ENCODE results near the gene CRTC3.
"Not testable (repeated sequence)": the region's sequence is repeated elsewhere in the genome, so short reads cannot be mapped to it uniquely, and the experiment has no call there.

The CRTC3 gene, protein sequence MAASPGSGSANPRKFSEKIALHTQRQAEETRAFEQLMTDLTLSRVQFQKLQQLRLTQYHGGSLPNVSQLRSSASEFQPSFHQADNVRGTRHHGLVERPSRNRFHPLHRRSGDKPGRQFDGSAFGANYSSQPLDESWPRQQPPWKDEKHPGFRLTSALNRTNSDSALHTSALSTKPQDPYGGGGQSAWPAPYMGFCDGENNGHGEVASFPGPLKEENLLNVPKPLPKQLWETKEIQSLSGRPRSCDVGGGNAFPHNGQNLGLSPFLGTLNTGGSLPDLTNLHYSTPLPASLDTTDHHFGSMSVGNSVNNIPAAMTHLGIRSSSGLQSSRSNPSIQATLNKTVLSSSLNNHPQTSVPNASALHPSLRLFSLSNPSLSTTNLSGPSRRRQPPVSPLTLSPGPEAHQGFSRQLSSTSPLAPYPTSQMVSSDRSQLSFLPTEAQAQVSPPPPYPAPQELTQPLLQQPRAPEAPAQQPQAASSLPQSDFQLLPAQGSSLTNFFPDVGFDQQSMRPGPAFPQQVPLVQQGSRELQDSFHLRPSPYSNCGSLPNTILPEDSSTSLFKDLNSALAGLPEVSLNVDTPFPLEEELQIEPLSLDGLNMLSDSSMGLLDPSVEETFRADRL

DNA sequence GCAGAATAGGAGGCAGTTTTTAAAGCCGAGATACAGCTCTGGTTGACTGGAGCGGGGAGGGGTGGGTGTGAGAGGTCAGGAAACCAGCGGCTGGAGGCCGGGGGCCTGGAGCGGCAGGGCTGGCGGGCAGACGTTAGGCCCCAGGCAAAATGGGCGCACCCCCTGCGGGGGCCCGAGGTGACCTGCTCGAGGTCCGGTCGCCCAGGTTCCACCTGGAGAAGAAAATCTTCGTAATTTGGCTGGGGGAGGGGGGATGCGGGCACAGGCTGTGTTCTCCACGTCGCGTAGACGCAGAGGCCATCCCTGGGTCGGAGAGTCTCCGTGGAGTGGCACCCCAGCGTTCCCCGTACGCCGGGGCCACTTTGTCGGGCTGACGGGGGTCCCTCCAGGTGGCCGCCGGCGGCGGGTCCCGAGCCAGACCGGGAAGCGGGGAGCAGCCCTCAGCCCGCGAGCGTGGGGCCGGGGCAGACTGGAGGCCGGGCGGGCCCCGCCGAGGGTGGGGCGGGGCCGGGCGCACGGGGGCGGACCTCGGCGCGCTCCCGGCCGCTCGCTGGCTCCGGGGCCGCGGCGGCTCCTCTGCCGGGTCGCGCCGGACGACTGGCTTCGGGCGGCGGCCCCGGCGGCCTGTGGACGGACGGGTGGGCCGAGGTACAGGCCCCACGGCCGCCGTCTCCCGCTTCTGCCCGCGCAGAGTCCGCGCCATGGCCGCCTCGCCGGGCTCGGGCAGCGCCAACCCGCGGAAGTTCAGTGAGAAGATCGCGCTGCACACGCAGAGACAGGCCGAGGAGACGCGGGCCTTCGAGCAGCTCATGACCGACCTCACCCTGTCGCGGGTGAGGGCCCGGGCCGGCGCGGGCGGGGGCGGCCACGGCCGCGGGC is at the start of gene CRTC3:
CRTC3 (plus strand) TSS at position 553 of the 879 bp plus-strand sequence; CDS start at position 702, 149 bp downstream.
- DNase-seq: peak; percentile 22 to 83 (median 60)

DNA sequence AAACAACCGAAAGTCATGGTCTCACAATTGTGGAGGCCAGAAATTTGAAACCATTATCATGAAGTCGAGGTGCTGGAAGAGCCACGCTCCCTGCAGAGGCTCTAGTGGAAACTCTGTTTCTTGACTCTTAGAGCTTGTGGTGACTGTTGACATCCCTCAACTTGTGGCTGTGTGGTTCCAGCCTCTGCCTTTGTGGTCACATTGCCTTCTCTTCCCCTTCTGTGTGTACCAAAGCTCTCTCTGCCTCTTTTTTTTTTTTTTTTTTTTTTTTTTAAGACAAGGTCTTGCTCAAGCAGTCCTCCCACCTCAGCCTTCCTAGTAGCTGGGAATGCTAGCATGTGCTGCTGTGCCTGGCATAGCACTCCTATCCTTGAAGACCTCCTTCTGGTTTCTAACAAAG is 48.7 kb upstream of the CRTC3 start:
- peak in 2 of 6 experiments; percentile 4 to 20 for DNase-seq

DNA sequence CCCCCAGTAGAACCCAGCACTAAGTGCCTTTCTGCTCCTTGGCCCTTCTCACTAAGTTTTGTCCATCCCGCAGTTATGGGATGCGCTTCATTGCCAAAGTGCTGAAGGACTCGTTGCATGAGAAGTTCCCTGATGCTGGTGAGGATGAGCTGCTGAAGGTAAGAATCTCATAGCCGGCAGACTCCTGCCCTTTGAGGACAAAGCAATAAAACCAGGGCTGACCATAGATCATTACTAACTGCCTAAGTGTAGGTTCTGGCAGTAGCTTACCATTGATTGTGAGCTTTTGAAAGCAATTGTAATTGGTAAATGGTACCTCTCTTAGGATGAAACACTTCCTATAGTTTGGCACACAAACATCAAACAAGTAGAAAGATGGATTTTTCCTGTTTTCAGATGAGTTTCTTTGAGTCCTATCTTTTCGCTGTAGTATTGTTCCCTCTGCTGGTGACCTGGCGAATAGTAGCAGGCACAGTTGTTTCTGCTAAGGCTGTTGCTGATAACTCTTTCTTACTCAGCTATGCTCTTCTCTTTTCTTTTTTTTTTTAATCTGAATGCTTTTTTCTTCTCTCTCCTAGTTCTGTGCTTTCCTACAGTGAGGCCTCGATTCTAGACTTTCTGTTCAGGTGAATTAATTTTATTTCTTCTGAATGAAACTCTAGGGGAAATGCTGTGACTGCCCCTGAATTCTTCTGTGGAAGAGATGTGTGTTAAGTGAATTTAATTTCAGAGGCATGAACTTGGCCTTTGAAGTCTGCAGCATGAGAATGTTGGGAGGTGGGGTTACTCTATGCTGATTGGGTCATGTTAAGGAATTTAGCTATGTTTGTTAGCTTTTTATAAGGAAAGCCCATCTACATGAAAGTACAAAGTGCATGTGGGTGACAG is 47.4 kb upstream of the CRTC3 start:
- peak; percentile 2 to 49 (median 34) for DNase-seq

DNA sequence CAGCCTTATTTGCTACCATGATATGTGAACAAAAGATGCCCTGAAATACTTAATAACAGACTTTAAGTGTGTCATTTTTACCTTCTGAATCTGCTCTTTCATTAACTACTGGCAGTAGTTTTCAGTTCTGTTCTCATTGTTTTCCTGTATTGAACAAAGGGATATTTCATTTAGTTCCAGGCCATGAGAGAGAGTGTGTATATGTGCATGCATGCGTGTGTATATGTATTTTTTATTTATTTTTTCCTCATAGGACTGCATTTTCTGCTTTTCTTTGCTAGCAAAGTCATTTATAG is 46.8 kb upstream of the CRTC3 start:
- DNase-seq: no peak

DNA sequence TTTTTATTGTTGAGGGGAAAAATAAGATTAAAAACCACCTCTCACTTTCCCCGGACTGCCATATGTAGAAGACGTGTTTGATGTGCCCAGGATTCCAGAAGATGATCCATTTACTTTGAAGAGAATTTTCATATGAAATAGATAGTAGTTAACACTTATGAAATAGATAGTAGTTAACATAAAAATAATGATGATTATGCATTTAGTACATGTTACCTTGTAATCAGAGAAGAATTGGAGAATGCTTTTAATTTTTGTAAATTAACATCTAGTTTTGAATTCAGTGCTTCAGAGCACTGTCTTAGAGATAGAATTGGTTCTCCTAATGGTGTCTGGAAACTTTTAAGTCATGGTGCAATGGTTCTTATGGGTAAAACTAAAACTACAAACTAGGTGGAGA is 46.1 kb upstream of the CRTC3 start:
- DNase-seq: no peak

DNA sequence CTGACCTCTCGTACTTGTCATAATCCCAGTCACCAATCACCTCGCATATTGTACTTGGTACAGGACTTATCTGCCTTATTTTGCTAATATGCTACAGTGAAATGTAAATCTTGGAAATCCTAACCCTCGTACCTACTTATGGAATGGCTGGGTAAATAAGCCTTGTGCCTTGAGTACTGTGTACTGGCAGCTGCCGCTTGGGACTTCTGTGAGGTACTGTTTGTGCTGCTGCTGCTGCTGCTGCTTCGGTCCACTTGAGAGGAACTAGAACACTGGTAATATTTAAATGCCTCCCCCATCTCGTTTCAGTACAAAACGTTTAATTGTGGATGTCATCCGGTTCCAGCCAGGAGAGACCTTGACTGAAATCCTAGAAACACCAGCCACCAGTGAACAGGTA is 42.5 kb upstream of the CRTC3 start:
- DNase-seq: no peak

DNA sequence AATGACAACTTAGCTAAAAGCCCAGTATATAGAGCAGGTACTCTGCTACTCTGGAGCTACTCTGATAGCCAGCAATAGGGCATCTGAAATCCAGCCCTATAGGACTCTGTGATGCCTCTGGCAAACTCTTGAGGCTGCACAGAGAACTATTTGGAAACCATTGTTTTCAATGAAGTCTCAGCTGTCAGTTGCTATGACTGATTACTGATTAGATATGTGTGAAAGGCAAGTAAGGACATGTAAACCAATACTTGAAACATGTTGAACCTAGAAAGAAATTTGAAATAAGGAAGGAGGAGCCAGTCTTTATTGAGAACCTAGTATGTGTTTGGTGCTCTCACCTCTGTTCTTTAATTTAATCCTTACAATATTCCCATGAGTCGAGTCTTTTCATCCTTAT is 40.2 kb upstream of the CRTC3 start:
- no peak for DNase-seq

DNA sequence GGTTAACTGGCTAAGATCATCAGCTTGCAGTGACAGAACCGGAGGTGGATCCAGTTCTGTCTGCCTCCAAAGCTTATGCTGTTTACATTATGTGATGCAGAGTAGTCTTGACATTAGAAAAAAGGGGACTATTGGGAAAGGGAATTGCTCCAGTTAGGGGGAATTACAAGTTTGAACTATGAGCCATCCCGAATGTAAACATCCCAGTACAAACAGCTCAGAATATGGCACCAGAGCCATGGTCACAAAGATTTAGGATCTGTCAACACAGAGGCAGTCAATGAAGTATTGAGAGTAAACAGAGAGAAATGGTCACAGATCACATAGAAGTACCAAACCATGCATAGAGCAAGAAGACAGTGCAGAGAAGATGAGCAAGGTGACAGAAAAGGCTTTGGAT is 39.8 kb upstream of the CRTC3 start:
- DNase-seq: no peak

DNA sequence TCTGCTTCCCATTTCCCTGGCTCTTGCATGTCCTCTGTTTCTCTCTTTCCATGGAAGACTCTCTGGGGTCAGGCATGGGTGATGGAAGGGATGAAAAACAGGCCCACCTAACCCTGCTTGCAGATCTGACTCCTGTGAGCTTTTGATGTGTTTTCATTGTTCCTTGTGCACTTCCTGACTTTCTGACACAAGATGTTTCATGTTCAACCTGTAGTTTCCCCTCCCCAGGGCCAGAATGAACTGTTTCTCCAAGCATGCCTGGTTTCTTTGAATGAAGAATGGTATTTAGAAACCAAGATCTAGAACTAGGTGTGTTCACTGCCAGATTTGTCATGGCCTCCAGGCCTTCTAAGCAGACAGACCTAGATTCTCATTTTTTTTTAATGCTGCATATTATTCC is 36.1 kb upstream of the CRTC3 start:
- peak in 1 of 6 experiments; percentile 30 for DNase-seq

DNA sequence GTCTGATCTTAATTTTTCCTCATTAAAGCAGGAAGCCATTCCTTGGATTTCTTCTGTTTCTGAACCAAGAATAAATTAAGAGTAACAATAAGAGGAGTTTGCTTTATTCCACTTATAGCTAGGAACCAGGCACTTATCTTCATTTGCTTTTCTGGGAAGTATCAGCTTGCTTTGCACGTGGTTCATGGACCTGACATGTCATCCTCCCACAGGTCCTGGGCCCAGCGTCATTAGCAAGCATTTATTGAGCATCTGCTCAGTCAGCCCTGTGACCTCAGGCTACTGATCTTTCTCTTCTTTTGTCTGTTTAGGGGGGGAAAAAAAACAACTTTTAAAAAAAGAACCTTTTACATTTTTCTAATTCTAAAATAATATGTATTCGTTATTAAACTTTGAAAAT is 34.7 kb upstream of the CRTC3 start:
- DNase-seq: no peak

DNA sequence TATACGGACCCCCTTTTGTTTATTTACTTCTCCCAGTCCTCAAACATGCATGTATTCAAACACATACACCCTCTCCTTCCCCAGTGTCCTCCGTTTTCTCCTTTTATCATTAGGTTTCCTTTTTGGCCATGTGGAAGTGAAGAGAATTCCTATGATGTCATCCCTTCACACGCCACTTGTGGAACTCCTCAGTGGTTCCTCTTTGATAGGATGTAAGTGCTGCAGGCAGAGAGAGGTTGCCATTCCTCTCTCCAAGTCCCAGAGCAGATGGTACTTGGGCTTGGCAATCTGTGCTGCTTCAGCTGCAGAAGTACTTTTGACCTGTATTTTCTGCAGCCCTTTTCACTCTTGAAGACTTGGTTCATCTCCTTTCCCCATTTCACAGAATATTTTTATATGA is 32.9 kb upstream of the CRTC3 start:
- DNase-seq: no peak

DNA sequence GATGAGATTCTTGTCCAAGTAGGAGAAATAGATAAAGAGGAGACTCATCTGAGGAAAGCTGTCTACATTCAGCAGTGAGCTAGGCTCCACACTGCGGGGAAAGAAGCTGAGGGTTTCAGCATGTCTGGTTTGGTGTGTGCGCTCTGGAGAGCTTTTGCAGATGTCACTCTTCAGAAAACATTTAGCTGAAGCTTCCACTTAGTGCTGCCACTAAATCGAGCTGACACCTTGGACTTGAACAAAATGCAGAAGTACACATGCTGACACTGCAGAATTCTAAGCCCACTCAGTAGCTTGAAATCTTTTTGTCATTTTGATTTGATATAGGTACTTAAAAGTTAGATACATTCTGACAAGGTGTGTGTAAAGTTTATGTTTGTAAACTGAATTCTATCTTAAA is 32.3 kb upstream of the CRTC3 start:
- no peak for DNase-seq

DNA sequence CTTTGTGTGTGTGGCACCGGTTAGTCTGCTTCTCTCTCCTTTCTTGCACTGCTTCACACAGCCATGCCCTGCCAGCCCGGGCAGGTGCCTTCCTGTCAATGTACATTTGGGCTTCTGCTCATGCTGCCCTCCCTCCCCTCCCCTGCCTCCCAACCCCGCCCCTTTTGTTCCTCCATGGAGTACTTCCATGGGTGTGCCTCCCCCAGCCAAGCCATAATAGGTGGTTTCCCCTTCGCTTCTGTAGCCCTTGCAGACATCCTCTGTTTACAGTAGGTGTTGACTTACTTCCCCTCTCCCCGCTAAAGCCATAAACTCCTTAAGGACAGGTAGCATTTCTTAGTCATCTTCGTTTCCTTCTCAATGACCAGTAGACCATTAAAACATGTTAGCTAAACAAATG is 31.8 kb upstream of the CRTC3 start:
- no peak for DNase-seq

DNA sequence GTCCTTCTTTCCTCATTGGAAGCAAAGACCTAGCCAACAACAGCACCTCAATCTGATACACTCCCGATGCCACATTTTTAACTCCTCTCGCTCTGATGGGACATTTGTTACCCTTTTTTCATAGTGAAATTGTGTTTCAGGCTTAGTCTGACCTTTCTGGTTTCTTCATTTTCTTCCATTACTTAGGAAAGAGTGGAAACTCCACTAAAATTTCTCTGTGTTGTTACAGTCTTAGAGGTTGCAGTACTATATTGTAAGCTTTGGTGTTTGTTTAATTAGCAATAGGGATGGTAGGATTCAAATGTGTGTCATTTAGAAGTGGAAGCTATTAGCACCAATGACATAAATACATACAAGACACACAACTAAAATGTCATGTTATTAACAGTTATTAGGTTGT is 29.6 kb upstream of the CRTC3 start:
- no peak for DNase-seq

DNA sequence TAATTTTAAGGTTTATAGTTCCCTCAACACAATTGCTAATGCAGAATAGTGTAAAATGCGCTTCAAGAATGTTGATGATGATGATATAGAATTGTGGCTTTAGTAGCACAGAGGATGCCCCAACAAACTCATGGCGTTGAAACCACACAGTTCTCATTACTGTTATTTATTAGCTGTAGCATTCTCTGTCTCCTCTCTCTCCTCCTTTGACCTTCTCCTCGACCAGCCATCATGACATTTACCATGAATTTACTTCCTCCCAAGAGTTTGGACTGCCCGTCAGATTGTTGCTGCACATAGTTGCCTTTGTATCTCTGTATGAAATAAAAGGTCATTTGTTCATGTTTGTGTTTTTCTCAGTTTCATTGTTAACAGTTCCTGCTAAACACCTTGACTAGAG is 27.8 kb upstream of the CRTC3 start:
- no peak for DNase-seq

DNA sequence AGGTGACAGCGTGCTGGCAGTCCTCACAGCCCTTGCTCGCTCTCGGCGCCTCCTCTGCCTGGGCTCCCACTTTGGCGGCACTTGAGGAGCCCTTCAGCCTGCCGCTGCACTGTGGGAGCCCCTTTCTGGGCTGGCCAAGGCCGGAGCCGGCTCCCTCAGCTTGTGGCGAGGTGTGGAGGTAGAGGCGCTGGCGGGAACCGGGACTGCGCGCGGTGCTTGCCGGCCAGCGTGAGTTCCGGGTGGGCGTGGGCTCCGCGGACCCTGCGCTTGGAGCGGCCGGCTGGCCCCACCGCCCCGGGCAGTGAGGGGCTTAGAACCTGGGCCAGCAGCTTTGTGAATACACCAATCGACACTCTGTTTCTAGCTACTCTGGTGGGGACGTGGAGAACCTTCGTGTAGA is 18.9 kb upstream of the CRTC3 start:
- not testable (repeated sequence) for DNase-seq

DNA sequence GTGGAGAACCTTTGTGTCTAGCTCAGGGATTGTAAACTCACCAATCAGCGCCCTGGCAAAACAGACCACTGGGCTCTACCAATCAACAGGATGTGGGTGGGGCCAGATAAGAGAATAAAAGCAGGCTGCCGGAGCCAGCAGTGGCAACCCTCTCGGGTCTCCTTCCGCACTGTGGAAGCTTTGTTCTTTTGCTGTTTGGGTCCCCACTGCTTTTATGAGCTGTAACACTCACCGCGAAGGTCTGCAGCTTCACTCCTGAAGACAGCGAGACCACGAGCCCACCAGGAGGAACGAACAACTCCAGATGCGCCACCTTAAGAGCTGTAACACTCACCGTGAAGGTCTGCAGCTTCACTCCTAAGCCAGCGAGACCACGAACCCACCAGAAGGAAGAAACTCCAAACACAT is 18.5 kb upstream of the CRTC3 start:
- DNase-seq: peak in 4 of 6 experiments; percentile 8 to 49 (median 34)

DNA sequence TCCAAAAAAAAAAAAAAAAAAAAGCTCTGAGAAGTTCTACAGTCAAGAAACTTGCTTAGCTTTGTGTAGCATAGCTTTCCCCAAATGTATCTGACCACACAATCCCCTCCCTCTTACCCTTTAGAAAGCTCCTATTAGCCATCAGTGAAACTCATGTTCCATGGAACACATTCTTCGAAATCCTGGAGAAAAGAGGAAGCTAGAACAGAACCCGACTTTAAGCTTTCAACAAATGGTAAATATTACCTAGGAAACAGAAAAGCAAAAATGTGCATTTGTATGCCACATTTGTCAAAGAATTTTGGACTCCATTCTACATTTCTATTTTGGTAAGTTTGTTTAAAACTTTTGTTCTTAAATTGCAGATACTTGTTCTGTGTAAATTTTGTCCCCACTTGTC is 17.4 kb upstream of the CRTC3 start:
- DNase-seq: no peak

DNA sequence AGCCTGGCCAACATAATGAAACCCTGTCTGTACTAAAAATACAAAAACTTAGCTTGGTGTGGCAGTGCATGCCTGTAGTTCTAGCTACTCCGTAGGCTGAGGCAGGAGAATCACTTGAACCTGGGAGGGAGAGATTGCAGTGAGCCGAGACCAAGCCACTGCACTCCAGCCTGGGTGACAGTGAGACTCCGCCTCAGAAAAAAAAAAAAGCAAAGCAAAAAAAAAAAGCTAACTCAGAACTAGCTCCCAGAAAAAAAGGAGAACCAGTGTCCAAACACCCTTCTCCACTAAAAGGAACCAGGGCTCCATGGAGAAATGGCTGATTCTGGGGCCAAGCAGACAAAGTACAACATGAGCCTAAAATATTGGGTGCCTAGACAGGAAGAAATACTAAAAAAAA is 16.7 kb upstream of the CRTC3 start:
- no peak for DNase-seq

DNA sequence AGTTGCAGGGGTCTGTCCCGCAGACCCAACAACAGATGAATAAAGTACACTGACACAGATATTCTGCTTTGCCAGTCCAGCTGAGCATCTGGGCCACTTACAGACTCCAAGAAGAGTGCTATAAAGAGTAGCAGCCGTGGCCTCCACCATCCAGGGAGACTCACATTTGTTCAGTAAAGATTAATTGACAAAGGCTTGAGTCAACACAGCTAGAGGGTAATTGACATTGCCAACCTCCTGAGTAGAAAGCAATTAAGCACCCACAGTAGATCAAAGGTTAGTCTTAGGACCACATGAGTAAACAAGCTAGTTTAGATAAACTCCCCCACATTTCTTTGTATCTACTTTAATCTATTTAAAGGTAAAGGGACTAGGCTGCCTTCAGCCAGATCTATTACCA is 16.3 kb upstream of the CRTC3 start:
- no peak for DNase-seq

DNA sequence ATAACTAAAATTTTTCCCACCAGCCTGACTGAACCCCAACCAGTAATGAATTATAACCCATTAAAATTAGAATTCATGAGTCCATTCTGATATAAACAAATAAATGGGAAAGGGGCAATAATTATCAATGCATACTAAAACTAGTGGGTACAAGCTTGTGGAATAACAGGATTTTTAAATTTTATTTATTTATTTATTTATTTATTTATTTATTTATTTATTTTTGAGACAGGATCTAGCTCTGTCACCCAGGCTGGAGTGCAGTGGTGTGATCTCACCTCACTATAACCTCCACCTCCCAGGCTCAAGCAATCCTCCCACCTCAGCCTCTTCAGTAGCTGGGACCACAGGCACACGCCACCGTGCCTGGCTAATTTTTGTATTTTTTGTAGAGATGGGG is 15.8 kb upstream of the CRTC3 start:
- not testable (repeated sequence) for DNase-seq

DNA sequence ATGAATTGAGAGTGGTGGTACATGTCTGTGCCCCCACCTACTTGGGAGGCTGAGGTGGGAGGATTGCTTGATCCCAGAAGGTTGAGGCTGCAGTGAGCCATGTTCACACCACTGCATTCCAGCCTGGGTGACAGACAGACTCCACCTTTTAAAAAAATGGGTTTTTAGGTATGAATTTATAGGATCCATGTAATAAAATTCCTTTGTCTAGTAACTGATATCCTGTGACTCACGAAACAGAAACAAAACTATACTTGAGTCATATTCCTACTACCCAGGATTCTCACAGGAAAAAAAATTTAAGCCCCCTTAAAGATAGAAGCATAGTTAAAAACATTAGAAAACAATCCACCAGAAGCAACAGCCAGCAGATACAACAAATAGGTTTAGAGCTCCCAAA is 10.0 kb upstream of the CRTC3 start:
- DNase-seq: no peak

DNA sequence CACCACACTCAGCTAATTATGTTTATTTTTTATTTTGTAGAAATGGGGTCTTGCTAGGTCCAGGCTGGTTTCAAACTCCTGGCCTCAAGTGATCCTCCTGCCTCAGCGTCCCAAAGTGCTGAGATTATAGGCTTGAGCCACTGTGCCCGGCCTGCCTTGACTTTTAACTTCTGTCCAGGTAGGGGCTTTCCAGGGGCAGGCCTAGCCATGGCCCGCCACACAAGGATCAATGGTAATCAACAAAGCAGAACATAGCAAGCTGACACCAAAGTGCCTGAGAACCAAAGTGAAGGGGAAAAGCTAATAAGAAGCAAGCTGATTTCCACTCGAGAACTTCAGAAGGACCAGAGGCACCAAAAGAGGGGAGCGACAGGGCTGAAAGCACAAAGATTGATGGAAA is 9.4 kb upstream of the CRTC3 start:
- DNase-seq: no peak

Measured in stimulated activated naive CD4-positive, alpha-beta T cell (primary cell).